OCI-LY1 (cell line): ENCODE data around the gene SCAF11.

ENCODE experiments used
- EZH2 ChIP-seq: fragments of 200-600 bp; sonication (generic), shearing (Covaris generic); IDR thresholded peaks from 2 replicates; pipeline ENCODE4 v1.8.0; 2017; ENCODE audit warnings: borderline replicate concordance, mixed run types, mild to moderate bottlenecking, antibody characterized with exemption, low read length, moderate library complexity, mixed read lengths
- TF ChIP-seq, protein P1 (sequence below): fragments of 200-600 bp; sonication (generic), shearing (Covaris generic); IDR thresholded peaks from 2 replicates; pipeline ENCODE4 v1.5.1; 2017; ENCODE audit warnings: mild to moderate bottlenecking, antibody characterized with exemption, low read length, moderate library complexity, mixed read lengths

DNA sequence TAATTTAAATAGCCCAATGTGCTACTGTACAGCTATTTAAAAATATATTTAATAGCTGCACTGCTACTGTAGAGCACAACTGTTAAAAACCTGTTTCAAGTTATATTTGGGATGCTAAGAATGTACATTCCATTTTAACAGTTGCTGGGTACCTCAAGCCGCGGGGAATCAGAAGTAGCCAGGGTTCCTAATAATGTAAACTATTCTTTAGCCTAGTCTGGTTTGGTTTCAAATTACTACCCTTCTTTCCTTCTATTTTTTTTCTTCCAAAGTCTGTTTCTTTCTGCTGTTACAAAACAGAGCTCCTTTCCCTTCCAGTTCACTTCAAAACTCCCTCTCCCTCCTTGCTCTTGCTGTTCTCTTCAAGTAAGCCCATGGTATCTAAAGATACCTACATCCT is 21.3 kb downstream of the SCAF11 start:
- TF ChIP-seq, protein P1, sequence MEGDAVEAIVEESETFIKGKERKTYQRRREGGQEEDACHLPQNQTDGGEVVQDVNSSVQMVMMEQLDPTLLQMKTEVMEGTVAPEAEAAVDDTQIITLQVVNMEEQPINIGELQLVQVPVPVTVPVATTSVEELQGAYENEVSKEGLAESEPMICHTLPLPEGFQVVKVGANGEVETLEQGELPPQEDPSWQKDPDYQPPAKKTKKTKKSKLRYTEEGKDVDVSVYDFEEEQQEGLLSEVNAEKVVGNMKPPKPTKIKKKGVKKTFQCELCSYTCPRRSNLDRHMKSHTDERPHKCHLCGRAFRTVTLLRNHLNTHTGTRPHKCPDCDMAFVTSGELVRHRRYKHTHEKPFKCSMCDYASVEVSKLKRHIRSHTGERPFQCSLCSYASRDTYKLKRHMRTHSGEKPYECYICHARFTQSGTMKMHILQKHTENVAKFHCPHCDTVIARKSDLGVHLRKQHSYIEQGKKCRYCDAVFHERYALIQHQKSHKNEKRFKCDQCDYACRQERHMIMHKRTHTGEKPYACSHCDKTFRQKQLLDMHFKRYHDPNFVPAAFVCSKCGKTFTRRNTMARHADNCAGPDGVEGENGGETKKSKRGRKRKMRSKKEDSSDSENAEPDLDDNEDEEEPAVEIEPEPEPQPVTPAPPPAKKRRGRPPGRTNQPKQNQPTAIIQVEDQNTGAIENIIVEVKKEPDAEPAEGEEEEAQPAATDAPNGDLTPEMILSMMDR: no peak
- TF ChIP-seq EZH2: no peak
